B cell (primary cell): ENCODE data around the gene NUP214.

Source experiments
- CTCF ChIP-seq: fragments of 200-600 bp; IDR thresholded peaks from one replicate; pipeline ENCODE4 v1.8.0; 2022; ENCODE audit warnings: antibody characterized with exemption, mild to moderate bottlenecking
- EZH2 ChIP-seq: IDR thresholded peaks from 2 replicates; pipeline ENCODE4 v1.6.1; 2012; ENCODE audit warnings: borderline replicate concordance, low read depth, mild to moderate bottlenecking, moderate library complexity, low read length; ENCODE audit not compliant: insufficient read depth, poor library complexity, severe bottlenecking

GRCh38 chr9:131119600-131119999 is 5.8 kb upstream of the NUP214 start:
- TF ChIP-seq CTCF (no peak), EZH2 (no peak)
